Urothelium cell line (cell line): ENCODE measurements around the gene NBEAL2.
A peak's percentile ranks its signal among the peaks of the same experiment; 100 is the strongest.

Experiments used
- DNase-seq: peaks from one replicate; pipeline ENCODE4 v3.0.0; 2011; ENCODE audit warnings: low spot score, mixed read lengths
- FAIRE-seq: peaks from 2 replicates; lab custom pipeline; 2011; peaks lifted over from hg19 to GRCh38; lab: Jason Lieb, UNC

Gene NBEAL2, protein sequence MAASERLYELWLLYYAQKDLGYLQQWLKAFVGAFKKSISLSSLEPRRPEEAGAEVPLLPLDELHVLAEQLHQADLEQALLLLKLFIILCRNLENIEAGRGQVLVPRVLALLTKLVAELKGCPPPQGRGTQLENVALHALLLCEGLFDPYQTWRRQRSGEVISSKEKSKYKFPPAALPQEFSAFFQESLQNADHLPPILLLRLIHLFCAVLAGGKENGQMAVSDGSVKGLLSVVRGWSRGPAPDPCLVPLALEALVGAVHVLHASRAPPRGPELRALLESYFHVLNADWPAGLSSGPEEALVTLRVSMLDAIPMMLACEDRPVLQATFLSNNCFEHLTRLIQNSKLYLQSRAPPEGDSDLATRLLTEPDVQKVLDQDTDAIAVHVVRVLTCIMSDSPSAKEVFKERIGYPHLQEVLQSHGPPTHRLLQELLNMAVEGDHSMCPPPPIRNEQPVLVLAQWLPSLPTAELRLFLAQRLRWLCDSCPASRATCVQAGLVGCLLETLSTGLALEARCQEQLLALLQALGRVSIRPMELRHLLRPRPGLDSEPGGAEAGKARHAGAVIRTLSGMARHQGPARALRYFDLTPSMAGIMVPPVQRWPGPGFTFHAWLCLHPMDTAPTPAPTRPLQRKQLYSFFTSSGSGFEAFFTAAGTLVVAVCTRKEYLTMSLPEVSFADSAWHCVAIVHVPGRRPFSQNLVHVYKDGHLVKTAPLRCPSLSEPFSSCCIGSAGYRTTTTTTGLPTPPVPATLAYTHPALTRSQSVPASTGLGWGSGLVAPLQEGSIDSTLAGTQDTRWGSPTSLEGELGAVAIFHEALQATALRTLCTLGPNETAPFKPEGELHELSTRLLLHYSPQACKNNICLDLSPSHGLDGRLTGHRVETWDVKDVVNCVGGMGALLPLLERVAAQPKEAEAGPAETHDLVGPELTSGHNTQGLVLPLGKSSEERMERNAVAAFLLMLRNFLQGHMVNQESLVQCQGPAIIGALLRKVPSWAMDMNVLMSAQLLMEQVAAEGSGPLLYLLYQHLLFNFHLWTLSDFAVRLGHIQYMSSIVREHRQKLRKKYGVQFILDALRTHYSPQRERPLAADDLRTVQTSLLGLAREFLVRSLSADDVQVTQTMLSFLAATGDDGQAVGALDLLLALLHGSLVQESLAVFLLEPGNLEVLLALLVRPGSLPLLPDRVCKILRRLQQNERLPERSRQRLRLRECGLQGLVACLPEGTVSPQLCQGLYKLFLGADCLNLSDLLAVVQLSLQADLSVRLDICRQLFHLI (N-terminal part only)

DNA sequence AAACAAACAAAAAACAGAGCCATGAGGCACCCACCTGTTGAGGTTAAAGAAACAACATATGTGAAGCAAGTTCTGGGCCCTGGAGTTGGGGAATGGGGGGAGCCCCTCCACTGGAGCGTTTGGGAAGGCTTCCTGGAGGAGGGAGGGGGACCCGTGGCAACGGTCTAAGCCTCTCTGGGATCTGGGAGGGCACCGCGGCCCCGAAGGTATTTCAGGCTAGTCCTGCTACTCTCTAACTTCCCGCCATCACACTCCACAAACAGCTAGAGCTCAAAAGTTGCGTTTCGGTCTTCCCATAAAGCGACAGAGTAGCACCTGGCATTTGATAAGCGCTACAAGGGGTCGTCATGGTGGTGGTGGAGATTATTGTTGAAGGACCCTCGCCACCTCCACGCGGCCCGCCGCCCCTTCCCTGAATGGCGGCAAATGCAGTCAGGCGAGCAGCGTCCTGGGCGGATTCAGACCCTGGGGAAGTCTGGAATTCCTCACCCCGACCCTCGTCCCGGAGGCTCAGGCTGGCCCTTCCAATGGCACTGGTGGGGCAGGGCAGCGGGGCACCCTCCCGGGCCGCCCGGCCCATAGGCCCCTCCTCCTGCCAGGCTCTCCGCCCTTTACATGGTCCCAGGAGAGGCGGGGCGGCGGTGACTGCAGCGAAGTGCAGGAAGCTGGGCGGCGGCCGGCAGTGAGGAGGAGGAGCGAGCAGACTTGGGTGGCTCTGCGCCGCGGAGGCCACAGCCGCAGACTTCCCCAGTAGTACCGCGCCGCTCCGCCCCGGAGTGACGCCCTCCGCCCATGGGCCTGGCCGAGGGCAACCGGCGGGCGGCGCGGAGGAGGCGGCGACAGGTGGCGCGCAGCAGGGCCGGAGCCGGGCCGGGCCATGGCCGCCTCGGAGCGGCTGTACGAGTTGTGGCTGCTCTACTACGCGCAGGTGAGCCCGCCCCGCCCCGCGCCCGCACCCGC, at the start of gene NBEAL2:
TSS of gene NBEAL2 (plus strand) at position 682 of the 960 bp plus-strand sequence. CDS start at position 878, 196 bp downstream.
- FAIRE-seq (no peak), DNase-seq (peak; percentile 96)

GRCh38 chr3:46930166-46930944, 49.1 kb upstream of the NBEAL2 start:
- FAIRE-seq (no peak), DNase-seq (no peak)

DNA sequence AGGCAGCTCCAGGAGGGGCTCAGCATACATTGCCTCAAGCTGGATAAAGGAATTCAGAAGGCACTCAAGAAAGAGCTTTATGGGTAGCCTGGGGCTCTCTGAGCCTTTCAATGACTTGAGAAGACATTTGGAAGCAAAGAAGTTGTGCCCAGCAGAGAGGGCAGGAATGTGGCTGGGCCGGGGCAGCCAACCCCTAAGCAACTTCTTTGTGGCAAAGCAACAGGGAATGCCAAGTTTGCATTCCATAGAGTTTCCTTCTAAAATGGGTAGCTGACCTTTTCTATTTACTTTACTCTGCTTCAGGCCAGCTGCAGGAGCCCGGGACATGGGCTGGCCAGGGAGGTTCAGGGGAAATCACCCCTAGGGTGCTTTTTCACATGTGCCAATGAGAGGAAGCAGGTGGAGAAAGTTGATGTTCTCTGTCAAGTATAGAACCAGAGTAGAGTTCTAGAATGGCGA, 48.5 kb upstream of the NBEAL2 start:
- DNase-seq (no peak), FAIRE-seq (no peak)

DNA sequence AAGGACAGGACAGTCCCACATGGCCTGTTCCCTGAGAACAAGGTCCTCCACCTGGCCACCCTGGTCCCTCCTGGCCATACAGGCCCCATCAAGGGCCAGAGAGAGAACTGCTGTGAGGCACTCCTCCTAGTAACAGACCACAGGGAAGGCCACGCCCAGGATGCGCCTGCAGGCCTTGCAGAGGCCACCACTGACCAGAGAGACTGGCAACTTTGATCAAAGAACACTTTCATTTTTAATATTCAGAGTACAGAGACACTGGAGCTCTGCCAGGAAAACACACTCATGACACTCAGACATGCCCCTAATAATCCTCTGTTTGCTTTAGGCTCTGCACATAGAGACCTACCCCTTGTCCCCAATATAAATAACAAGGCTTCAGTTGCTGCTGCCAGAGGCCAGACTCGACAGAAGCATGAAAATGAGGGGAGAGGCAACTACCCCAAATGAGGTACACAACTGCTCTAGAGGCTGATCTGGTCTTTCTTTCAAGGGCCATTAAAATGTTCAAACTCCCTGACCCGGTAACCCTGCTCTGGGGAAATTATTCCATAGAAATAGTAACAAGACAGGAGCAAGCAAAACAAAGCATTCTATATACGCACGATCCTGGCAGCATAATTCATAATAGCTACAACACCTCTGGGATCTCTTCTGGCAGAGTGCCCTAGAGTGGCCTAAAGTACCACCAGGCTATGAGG, 47.7 kb upstream of the NBEAL2 start:
- FAIRE-seq: no peak
- no peak for DNase-seq

GRCh38 chr3:46932455-46933225, 46.8 kb upstream of the NBEAL2 start:
- FAIRE-seq (no peak), DNase-seq (no peak)

DNA sequence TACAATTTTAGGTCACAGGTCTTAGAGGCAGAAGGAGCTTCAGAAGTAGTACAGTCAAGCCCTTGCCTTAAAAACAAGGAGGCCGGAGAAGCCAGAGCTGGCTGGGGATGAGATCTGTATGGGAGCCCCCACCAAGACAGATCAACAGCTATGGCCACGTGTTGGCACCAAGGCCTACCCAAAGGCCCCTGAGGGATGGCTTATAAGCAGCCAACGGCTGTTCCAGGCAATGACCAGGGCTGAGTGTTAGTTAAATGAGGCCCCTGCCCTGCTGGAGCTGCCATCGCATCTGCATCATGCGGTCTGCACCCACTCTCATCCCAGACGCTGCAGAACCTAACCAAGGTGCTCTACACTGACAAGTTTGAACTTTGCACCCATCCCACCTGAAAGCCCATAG, 46.2 kb upstream of the NBEAL2 start:
- DNase-seq (no peak), FAIRE-seq (no peak)

- DNase-seq (no peak), FAIRE-seq (peak; percentile 17)
These were observed 45.4 kb upstream of the NBEAL2 start for GRCh38 chr3:46934072-46934471.

DNA sequence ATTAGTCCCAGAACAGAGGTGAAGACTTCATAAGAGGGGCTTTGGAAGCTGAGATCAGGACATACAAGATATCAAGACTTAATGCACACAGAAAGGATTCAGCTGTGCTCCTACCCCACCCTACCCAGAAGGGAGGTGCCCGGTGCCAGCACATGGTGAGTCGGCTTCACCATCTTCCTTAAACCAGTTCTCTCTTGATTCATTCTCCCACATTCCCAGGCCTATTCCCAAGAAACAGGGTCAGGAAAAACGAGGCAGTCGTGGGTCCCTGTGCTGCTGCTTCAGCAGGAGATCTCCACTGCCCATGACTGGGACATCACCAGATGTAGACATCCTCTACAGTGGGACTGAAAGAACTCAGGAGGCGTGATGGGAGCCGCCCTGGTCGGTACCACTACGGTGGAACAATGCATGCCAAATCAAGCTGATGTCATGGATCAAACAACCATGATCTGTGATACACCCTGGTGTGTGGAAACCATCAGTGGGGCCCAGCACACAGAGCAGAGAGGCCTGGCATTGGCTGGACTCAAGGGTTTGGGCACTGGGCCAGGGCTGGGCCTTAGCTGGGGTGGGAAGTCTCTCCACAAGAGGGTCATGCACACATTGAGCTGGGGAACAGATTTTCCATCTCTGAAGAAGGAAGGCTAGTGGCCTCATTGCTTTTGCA, 44.8 kb upstream of the NBEAL2 start:
- FAIRE-seq: no peak

GRCh38 chr3:46935168-46935858, 44.2 kb upstream of the NBEAL2 start:
- FAIRE-seq (peak; percentile 90), DNase-seq (peak; percentile 97)

More for the DNA sequence above, 44.8 kb upstream of the NBEAL2 start:
- DNase-seq: no peak

DNA sequence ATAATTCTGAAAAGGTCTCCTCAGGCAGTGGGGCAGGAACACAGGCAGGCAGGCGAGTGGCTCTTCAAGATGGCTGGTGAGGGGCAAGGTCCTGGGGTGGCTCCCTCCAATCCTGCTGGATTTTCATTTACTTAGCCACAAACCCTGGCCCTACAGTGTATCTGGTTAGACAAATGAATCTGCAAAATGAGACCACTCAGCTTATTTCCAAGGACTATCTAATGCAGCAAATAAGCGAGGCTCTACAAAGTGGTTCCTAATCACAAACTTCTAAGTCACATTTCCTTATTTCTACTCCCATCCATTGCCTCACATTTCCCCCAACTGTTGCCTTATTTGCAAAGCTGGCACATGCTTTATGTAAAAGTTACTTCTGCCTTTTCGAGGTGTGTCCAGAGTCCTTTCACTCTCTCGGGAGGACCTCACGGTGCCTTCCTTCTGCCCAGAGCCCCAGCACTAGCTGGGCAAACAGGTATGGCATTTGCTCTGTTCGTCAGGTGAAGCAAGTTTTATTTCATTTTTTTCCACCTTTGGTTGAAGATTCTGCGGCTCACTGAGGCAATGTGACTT, 43.4 kb upstream of the NBEAL2 start:
- FAIRE-seq (no peak), DNase-seq (no peak)

- no peak for DNase-seq
These were observed 42.7 kb upstream of the NBEAL2 start for GRCh38 chr3:46936733-46937250.

GRCh38 chr3:46938118-46938517, 41.3 kb upstream of the NBEAL2 start:
- no peak for DNase-seq
- FAIRE-seq: no peak

More at GRCh38 chr3:46936733-46937250, 42.7 kb upstream of the NBEAL2 start:
- no peak for FAIRE-seq

DNA sequence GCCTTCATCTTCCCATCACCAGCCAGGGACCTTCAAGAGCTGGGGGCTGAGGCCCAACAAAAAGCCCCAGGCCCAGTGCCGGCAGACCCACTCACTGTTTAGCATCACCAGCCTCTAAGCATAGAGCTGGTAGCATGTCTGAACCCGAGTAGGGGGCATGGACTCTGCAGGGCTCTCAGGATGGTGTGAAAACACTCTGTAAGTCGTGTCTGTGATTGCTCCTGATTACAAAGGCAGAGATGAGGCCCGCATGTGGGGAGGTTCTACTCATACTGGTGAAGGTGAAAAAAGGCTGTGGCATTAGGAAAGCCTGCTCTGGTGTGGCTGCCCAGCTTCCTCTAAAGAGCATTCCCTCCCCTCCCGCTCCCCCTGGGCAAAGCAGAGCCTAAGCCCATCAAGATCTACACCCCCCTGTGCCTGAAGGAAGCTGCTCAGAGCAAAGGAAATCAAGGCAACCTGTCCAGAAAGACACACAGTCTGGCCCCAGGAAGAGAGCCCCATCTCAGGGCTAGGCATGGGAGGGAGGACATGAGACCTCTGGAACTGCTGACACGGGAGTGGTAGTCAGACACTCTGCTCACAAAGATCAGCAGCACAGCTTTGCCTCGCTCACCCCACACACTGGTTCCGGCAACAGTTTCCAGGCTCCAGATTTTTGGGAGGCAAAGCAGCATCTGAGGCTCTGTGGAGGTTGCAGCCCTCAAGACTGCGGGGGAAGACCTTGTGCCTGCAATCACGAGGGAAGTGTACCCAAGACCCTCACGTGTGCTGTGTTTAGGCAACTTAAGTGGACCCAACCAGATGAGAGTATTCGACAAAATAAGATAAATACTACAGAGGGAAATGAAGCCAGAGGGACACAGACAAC, 39.7 kb upstream of the NBEAL2 start:
- DNase-seq: no peak
- FAIRE-seq: no peak

GRCh38 chr3:46942076-46942475, 37.4 kb upstream of the NBEAL2 start:
- FAIRE-seq: peak; percentile 9
- no peak for DNase-seq
